Measurements from ENCODE around the gene CLEC1B. TPM values are rescaled to one million over a fixed set of nuclear protein-coding genes. Genes with fewer than 3 reads are reported as not detected.

The CLEC1B gene
- total and polyA plus RNA-seq, 9 of the 15 experiments (the other 6 are each of a cell fraction or from before 2014, with no cell fraction given) = not detected

- BruUV-seq (replicated peaks) = no TSS peak
- ChIA-PET POLR2A (interaction anchor here (1.6 kb wide), 1 partner anchor 27 kb away, joined by 4 read pairs; no protein-coding TSS in a partner anchor), CTCF (ENCODE audit: low intra/inter-chr PET ratio) (no interaction called here)
- no peak overlapping the region for H2AFZ ChIP-seq (ENCODE audit: low read depth, low read length)
- no peaks in the 10 kb centered on the region for H4K20me1 ChIP-seq (replicated peaks; ENCODE audit: control insufficient read depth, insufficient read depth, low read length)
- H3K4me3 ChIP-seq = no peak overlapping the region
- H3K79me2 ChIP-seq (ENCODE audit: control insufficient read depth, insufficient read depth, low read length) = no peaks in the 10 kb centered on the region
- no peak overlapping the region for H3K9ac ChIP-seq (ENCODE audit: insufficient read depth in 1 of 2, low read depth in 2 of 2, low read length in 2 of 2)
- intact Hi-C loops (cut with micrococcal nuclease) = no loop called here
- TF ChIP-seq ARID3B (CRISPR knock-in tag; IDR thresholded peaks at IDR 0.05; ENCODE audit: borderline replicate concordance) = no peak
- no peak for TF ChIP-seq KDM2B (CRISPR knock-in tag; IDR thresholded peaks at IDR 0.05)
- TF ChIP-seq ZKSCAN3 (CRISPR knock-in tag; IDR thresholded peaks at IDR 0.05) = no peak
- TF ChIP-seq, protein P1, sequence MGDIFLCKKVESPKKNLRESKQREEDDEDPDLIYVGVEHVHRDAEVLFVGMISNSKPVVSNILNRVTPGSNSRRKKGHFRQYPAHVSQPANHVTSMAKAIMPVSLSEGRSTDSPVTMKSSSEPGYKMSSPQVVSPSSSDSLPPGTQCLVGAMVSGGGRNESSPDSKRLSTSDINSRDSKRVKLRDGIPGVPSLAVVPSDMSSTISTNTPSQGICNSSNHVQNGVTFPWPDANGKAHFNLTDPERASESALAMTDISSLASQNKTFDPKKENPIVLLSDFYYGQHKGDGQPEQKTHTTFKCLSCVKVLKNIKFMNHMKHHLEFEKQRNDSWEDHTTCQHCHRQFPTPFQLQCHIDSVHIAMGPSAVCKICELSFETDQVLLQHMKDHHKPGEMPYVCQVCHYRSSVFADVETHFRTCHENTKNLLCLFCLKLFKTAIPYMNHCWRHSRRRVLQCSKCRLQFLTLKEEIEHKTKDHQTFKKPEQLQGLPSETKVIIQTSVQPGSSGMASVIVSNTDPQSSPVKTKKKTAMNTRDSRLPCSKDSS (IDR thresholded peaks at IDR 0.05; ENCODE audit: low read depth, partially characterized antibody) = no peak
- TF ChIP-seq EHMT2 (IDR thresholded peaks at IDR 0.05) = no peak
- H3K9me3 ChIP-seq (replicated peaks; ENCODE audit: control insufficient read depth, insufficient read depth, low read depth, low read length) = no peaks in the 10 kb centered on the region
- no peaks in the 10 kb centered on the region for H3K9me1 ChIP-seq (ENCODE audit: control insufficient read depth, insufficient read depth, low read length)
- FAIRE-seq (no peak), DNase-seq (ENCODE audit: extremely low read depth in 1 of 4, low spot score in 3 of 4) (no peak), ATAC-seq (no peak)
- H3K27ac ChIP-seq (ENCODE audit: extremely low read depth, low read depth, low read length) = no peak overlapping the region
- H3K4me1 ChIP-seq (replicated peaks in 1 of 2; ENCODE audit: control insufficient read depth in 2 of 2, insufficient read depth in 2 of 2, low read length in 2 of 2) = no peaks in the 10 kb centered on the region
- no peaks in the 10 kb centered on the region for H3K27me3 ChIP-seq (ENCODE audit: control insufficient read depth in 2 of 2, insufficient read depth in 2 of 2, low read length in 2 of 2)
- no peaks in the 10 kb centered on the region for H3K36me3 ChIP-seq (ENCODE audit: control insufficient read depth, insufficient read depth, low read length)
- 5% methylated on average over 3 of the region's 3 CpGs for WGBS (ENCODE audit: insufficient coverage, low coverage, missing lambda C conversion rate)
- H3K4me2 ChIP-seq (ENCODE audit: insufficient read depth, low read length) = no peak overlapping the region
- in situ Hi-C loops (cut with MboI) = no loop called here
These were observed 26.3 kb upstream of the CLEC1B start for GRCh38 chr12:10025236-10025635.
